NB4 (cell line): ENCODE measurements around the gene ACAA2.

Experiments
- DNase-seq: peaks from one replicate; pipeline ENCODE4 v3.0.0; 2010; ENCODE audit warnings: low read depth
- H3K4me3 ChIP-seq: one replicate; pipeline ENCODE4 v1.5.1; 2011; ENCODE audit warnings: mild to moderate bottlenecking, low read depth, low read length, moderate library complexity
- CTCF ChIP-seq: IDR thresholded peaks from one replicate; pipeline ENCODE4 v1.5.1; 2012; ENCODE audit warnings: low read depth, low read length
- MAX ChIP-seq: IDR thresholded peaks from 2 replicates; pipeline ENCODE4 v1.6.1; 2011; ENCODE audit warnings: low read depth, low read length
- MYC ChIP-seq: IDR thresholded peaks from 2 replicates; pipeline ENCODE4 v1.6.1; 2011; ENCODE audit warnings: low read depth, low read length
- POLR2A ChIP-seq: IDR thresholded peaks from 2 replicates; pipeline ENCODE4 v1.6.1; 2011; ENCODE audit warnings: mild to moderate bottlenecking; ENCODE audit not compliant: insufficient read length; ENCODE audit errors: extremely low read depth

Gene ACAA2

GRCh38 chr18:49853011-49853410, 39.7 kb upstream of the ACAA2 start:
- TF ChIP-seq MYC (no peak), CTCF (no peak), MAX (no peak), POLR2A (no peak)
- no peak for DNase-seq
- no peak overlapping the region for H3K4me3 ChIP-seq

- no peak for DNase-seq
- H3K4me3 ChIP-seq: no peak overlapping the region
- no peak for TF ChIP-seq CTCF
- TF ChIP-seq MAX: no peak
- no peak for TF ChIP-seq POLR2A
- TF ChIP-seq MYC: no peak
These were observed 38.3 kb upstream of the ACAA2 start for GRCh38 chr18:49851624-49852023.

- no peak overlapping the region for H3K4me3 ChIP-seq
- DNase-seq: no peak
- no peak for TF ChIP-seq MYC
- TF ChIP-seq CTCF: no peak
- no peak for TF ChIP-seq MAX
- no peak for TF ChIP-seq POLR2A
These were observed 37.3 kb upstream of the ACAA2 start for GRCh38 chr18:49850636-49851035.

- TF ChIP-seq POLR2A (no peak), CTCF (no peak), MYC (no peak), MAX (no peak)
- peak; percentile 25 for DNase-seq
- no peak overlapping the region for H3K4me3 ChIP-seq
These were observed 36.2 kb upstream of the ACAA2 start for GRCh38 chr18:49849331-49850217.

- no peak for DNase-seq
- no peak for TF ChIP-seq CTCF
- no peak for TF ChIP-seq MAX
- no peak overlapping the region for H3K4me3 ChIP-seq
These were observed 34.8 kb upstream of the ACAA2 start for GRCh38 chr18:49848115-49848514.
